Activated naive CD8-positive, alpha-beta T cell treated with anti-CD3 and anti-CD28 coated beads, Interleukin-2, amount 50 U/mL, for 16 hours (primary cell): ENCODE results near the gene RASAL2.
"Not testable (repeated sequence)": the region's sequence is repeated elsewhere in the genome, so short reads cannot be mapped to it uniquely, and the experiment has no call there.

Experiments used
- DNase-seq: peaks from one replicate; pipeline ENCODE4 v3.0.0-alpha.2; 2020; ENCODE audit warnings: low read depth, low spot score

The RASAL2 gene

DNA sequence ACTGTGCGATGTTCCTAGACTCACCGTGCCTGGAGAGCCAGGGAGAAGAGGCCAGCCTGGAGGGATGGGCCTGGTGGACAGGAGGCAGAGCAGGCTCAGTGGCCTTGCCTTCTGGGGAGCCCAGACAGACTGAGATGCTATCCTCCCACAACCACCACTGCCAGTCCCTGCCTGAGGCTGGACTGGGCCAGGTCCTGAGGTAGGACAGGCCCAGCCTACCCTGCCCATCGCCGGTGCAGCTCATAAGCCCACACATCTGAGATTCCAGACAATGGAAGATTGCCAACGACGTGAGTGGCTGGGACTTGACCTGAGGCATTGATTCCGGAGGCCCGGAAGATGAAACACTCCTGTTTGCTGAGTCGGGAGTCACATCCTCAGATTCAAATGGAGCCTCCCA lies 397.1 kb downstream of the RASAL2 start:
- no peak for DNase-seq

GRCh38 chr1:178491721-178492120 lies 397.8 kb downstream of the RASAL2 start:
- DNase-seq = no peak

- no peak for DNase-seq
These were observed 398.4 kb downstream of the RASAL2 start for GRCh38 chr1:178492341-178492740.

GRCh38 chr1:178493301-178493741 lies 399.4 kb downstream of the RASAL2 start:
- no peak for DNase-seq

DNA sequence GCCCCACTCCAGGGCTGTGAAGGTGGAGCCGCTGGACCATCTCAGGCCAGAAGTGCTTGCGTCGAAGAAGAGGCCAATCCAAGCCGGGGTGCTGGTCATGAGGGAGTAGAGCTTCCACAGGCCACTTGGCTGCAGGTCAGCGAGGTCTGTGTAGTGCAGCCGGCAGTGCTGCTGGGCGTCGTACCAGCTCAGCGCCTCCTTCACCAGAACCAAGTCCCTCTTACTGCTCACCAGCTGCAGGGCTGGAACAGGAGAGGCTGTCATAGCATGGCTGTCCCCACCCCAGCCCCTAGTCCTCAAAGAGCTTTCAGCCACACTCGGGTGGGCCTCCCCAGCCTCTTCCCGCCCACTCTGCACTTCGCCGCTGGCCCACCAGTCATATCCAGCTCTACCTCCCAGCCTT lies 400.7 kb downstream of the RASAL2 start:
- no peak for DNase-seq

GRCh38 chr1:178495158-178495557 lies 401.3 kb downstream of the RASAL2 start:
- DNase-seq = no peak

- DNase-seq = no peak
These were observed 402.0 kb downstream of the RASAL2 start for GRCh38 chr1:178495741-178496409.

DNA sequence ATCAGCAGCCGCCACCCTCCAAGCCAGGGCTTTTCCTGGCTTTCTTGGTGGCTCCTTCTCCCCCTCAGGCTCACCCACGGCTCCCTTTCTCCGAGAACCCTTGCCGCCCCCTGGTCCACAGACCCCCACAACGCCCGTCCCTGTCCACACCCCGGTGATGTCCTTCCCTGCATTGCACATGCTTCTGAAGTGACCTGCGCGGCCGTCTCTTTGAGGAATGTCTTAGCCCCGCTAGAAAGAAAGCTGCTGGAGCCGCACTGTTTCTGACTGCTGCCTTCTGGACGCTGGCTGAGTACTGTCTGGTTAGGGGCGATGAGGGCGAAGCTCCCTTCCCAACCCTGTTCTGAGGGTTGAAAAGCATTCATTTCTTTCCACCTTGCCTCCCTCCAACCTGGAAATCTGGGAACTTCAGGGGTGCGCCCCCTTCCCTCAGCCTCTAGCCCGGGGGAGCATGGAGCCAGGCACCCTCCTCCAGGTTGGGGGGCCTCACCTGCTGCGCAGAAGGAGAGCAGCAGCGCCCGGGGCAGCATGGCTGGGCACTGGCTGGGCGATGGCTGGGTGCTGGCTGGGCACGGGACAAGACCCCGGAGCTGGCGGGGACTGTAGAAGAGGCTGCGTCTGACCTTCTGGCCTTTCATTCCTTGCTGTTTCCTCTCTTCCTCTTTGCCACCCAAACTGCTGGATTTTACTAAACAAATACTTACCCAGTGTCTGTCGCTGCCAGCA lies 402.7 kb downstream of the RASAL2 start, which contains the start of gene CLEC20A:
CLEC20A (minus strand) TSS at position 555 of the 726 bp plus-strand sequence; CDS start at position 530, 25 bp downstream.
- DNase-seq = no peak

DNA sequence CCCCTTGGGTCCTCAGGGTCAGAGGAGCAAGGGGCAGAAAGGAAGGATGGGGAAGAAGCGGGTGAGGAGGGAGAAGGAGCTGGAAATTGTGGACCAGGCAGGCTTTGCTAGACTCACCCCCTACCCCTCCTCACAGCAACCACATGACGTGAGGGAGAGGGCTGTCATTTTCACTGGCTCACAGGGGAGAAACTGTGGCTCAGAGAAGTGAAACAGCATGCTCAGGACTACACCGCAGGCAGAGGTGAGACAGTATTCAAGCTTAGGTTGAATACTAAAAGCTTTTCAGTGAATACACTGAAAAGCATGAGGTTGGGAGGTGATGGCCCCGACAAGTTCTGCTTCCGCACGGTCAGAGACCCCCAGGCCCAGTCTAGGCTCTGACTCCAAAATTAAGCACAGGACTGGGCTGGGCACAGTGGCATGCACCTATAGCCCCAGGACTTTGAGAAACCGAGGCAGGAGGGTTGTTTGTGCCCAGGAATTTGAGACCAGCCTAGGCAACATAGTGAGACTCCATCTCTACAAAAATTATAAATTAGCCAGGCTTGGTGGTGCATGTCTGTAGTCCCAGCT lies 404.1 kb downstream of the RASAL2 start:
- no peak for DNase-seq

GRCh38 chr1:178498896-178499675 lies 405.2 kb downstream of the RASAL2 start:
- DNase-seq = no peak

DNA sequence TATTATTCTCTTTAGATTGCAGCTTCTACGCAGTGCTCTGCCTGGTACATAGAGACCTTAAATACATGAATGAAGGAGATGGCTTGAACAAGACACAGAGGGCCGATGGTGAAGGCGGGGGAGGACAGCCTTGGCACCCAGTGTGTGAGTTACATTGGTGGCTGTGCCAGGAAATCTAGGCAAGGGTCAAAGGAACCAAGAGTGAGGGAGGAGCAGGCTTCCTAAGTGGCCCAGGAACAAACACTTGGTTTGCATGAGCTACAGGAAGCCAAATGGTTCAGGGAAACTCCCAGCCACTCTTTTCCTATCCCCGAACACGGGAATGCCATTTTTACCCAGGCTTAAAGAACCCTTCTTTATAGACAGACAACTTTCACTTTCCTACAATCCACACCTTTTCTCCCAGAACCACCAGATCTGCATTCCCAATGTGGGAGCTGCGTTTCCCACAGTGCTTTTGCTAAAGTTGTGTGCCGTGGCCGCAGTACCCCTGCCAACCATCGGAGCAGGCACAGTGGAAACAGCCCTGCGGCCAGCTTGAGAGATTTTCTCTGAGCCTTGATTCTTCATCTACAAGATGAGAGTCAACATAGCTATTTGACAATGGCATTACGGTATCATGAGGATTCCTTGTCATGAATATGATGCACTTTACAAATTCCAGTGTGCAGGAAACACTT lies 406.3 kb downstream of the RASAL2 start:
- DNase-seq = no peak

GRCh38 chr1:178500936-178501554 lies 407.1 kb downstream of the RASAL2 start:
- no peak for DNase-seq

GRCh38 chr1:178501705-178502329 lies 407.9 kb downstream of the RASAL2 start:
- DNase-seq = no peak

GRCh38 chr1:178502330-178502714 lies 408.4 kb downstream of the RASAL2 start:
- DNase-seq = no peak

- DNase-seq = no peak
These were observed 409.0 kb downstream of the RASAL2 start for GRCh38 chr1:178502856-178503255.

GRCh38 chr1:178503316-178503715 lies 409.4 kb downstream of the RASAL2 start:
- not testable (repeated sequence) for DNase-seq

GRCh38 chr1:178503849-178504248 lies 409.9 kb downstream of the RASAL2 start:
- no peak for DNase-seq

DNA sequence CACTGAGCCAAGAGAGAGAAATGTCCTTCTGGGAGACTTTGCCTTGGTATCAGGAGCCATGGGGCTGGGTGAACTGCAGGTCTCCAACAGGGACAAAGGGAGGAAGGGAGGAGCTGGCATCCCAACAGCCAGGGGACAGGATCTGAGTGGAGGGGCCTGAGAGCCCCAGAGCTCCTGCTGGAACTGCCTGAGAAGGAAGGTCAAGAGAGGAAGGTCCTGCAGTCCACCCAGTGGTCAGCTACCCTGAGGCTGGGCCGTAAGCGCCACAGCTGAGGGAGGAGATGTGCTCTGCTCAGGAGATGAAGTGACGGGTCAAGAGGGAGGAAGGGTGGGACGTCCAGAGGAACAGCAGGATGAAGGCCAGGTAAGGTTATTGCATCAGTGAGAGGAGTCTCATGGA lies 410.4 kb downstream of the RASAL2 start:
- DNase-seq = no peak

DNA sequence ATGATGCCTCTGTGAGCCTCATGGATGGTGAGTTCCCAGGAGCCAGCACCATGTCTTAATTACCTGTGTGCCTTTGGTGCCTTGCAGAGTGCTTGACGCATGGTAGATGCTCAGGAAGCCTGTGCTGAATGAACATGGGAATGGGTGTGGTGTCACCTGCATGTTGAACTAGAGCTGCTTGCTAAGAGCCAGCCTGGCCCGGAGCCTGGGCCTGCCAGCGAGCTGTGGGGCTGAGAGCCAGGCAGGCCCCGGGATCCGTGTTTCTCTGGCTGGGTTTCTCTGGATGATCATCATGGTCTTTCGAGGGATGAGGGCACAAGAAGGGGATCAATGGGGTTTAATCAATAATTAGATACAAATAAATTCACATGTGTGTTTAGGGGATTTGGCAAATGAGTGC lies 412.3 kb downstream of the RASAL2 start:
- DNase-seq = no peak

GRCh38 chr1:178506669-178507068 lies 412.8 kb downstream of the RASAL2 start:
- DNase-seq = no peak
